ENCODE data around the gene PASK.

The PASK gene

GRCh38 chr2:241147336-241147735, 1.9 kb downstream of the PASK start:
- no peak for DNase-seq (ENCODE audit: low read depth)

GRCh38 chr2:241146286-241146685, 3.0 kb downstream of the PASK start:
- DNase-seq (ENCODE audit: low read depth): no peak

GRCh38 chr2:241142593-241142992, 6.7 kb downstream of the PASK start:
- no peak for DNase-seq (ENCODE audit: low read depth)

- DNase-seq (ENCODE audit: low read depth): no peak
These were observed 7.2 kb downstream of the PASK start for GRCh38 chr2:241142063-241142462.

- no peak for DNase-seq (ENCODE audit: low read depth)
These were observed 8.0 kb downstream of the PASK start for GRCh38 chr2:241141214-241141770.

- no peak for DNase-seq (ENCODE audit: low read depth)
These were observed 8.8 kb downstream of the PASK start for GRCh38 chr2:241140445-241140840.

GRCh38 chr2:241139531-241140444, 9.5 kb downstream of the PASK start:
- DNase-seq (ENCODE audit: low read depth): no peak

- DNase-seq (ENCODE audit: low read depth): no peak
These were observed 10.8 kb downstream of the PASK start for GRCh38 chr2:241138471-241138870.

- DNase-seq (ENCODE audit: low read depth): no peak
These were observed 11.7 kb downstream of the PASK start for GRCh38 chr2:241137276-241138190.

- no peak for DNase-seq (ENCODE audit: low read depth)
These were observed 12.5 kb downstream of the PASK start for GRCh38 chr2:241136661-241137260.

- no peak for DNase-seq (ENCODE audit: low read depth)
These were observed 13.1 kb downstream of the PASK start for GRCh38 chr2:241136191-241136590.

- DNase-seq (ENCODE audit: low read depth): no peak
These were observed 13.5 kb downstream of the PASK start for GRCh38 chr2:241135737-241136136.

GRCh38 chr2:241134711-241135110, 14.6 kb downstream of the PASK start:
- no peak for DNase-seq (ENCODE audit: low read depth)

- no peak for DNase-seq (ENCODE audit: low read depth)
These were observed 15.8 kb downstream of the PASK start for GRCh38 chr2:241133436-241133820.

- DNase-seq (ENCODE audit: low read depth): no peak
These were observed 16.5 kb downstream of the PASK start for GRCh38 chr2:241132538-241133435.

- DNase-seq (ENCODE audit: low read depth): no peak
These were observed 17.7 kb downstream of the PASK start for GRCh38 chr2:241131531-241131930.

GRCh38 chr2:241130316-241130715, 19.0 kb downstream of the PASK start:
- no peak for DNase-seq (ENCODE audit: low read depth)

GRCh38 chr2:241129086-241129871, 20.0 kb downstream of the PASK start:
- DNase-seq (ENCODE audit: low read depth): no peak

GRCh38 chr2:241128266-241128665, 21.0 kb downstream of the PASK start:
- no peak for DNase-seq (ENCODE audit: low read depth)

GRCh38 chr2:241126771-241127202, 22.5 kb downstream of the PASK start:
- no peak for DNase-seq (ENCODE audit: low read depth)
